Retinal pigment epithelial cell (primary cell): ENCODE data around the gene UGP2.

Experiments used
- DNase-seq: peaks from one replicate; pipeline ENCODE4 v3.0.0-alpha.2; 2010; ENCODE audit warnings: low read depth
- H3K4me3 ChIP-seq: 2 replicates; pipeline ENCODE4 v1.5.1; 2011; ENCODE audit warnings: mild to moderate bottlenecking, low read length, control low read depth, moderate library complexity
- CTCF ChIP-seq: conservative IDR thresholded peaks from 2 replicates; pipeline ENCODE4 v1.5.1; 2011; ENCODE audit warnings: low read depth, low read length, control low read depth, inconsistent platforms

UGP2 gene

GRCh38 chr2:63840081-63840784 is 1.5 kb upstream of the UGP2 start:
- peak overlapping the region; percentile 93 for H3K4me3 ChIP-seq
- TF ChIP-seq CTCF, result no peak
- no peak for DNase-seq

GRCh38 chr2:63840785-63841253 is 877 bp upstream of the UGP2 start:
- no peak for TF ChIP-seq CTCF
- peak overlapping the region; percentile 93 for H3K4me3 ChIP-seq
- peak; percentile 92 for DNase-seq

DNA sequence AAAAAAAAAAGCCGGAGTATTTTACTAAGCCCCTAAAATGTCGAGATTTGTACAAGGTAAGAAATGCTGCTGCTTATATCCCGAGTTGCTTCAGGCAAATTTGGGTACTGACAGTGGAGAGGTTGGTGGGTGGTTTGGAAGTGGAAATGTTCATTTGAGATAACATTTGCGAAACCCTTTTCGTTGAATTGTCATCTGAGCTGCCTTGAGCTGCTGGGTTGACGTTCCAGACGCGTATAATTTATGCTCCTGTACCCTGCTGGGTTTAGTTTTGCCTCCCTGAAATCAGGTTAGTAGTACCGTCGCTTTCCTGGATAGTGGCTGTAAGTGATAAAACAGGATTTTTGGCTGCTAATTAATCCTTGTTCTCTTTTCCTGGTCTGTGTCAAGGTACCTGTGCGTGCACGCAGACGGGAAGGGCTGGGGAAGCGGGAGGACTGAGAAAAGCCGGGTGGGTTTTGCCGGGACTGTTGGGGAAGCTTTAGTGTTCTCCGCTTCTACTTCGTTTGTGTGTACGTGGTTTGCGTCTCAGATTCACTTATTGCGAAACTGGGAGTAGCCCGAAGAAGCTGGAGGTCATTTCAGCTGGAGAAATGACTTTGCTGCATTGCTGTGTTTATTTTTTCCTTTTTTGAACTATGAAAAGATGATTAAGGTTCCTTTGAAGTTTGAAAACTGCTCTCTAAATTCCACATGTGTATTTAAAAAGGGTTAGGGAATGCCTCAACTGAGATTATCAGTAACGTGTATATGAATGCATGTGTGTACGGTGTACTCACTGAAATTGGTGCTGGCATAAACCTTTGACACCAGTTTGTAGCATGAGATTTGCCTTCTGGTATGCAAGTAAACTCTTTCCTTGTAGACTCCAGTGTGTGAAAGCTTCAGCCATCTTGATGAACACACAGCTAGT is 709 bp downstream of the UGP2 start:
- peak overlapping the region; percentile 93 for H3K4me3 ChIP-seq
- peak; percentile 11 for DNase-seq
- no peak for TF ChIP-seq CTCF

GRCh38 chr2:63843093-63843492 is 1.4 kb downstream of the UGP2 start:
- peak overlapping the region; percentile 93 for H3K4me3 ChIP-seq
- TF ChIP-seq CTCF, result no peak
- no peak for DNase-seq

DNA sequence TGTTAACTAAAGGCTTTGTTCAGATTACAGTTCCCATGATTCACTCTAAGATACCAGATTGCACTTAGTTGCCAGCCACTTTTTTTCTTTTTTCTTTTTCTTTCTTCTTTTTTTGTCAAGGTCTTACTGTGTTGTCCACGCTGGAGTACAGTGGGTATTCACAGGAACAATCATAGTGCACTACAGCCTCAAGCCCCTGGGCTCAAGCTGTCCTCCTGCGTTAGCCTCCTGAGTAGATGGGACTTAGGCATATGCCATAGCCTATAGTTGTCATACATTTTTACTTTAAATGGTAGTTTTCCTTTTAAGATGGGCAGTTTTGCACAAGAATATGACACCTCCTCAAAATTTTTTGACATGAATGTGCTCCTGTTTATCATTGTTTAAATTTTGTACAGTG is 2.1 kb downstream of the UGP2 start:
- peak overlapping the region; percentile 6 for H3K4me3 ChIP-seq
- no peak for DNase-seq
- TF ChIP-seq CTCF, result no peak

DNA sequence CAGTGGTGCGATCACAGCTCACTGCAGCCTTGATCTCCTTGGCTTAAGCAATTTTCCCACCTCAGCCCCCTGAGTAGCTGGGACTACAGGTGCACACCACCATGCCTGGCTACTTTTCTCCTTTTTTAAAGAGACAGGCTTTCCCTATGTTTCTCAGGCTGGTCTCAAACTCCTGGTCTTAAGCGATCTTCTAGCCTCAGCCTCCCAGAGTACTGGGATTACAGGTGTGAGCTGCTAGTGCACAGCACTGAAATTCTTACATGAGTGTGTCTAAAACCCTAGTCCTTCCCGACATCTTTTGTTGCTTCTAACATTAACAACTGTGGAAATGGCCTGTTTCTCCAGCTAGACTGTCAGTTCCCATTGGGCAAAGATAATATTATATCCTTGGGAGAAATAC is 2.9 kb downstream of the UGP2 start:
- DNase-seq, result no peak
- TF ChIP-seq CTCF, result no peak
- H3K4me3 ChIP-seq, result no peak overlapping the region
